ENCODE results near the gene VWA3A. TPM values are rescaled to one million over a fixed set of nuclear protein-coding genes. Genes with fewer than 3 reads are reported as not detected.

VWA3A gene
- total and polyA plus RNA-seq, 2 of the 4 experiments (the other 2 are of a cell fraction), result not detected

DNA sequence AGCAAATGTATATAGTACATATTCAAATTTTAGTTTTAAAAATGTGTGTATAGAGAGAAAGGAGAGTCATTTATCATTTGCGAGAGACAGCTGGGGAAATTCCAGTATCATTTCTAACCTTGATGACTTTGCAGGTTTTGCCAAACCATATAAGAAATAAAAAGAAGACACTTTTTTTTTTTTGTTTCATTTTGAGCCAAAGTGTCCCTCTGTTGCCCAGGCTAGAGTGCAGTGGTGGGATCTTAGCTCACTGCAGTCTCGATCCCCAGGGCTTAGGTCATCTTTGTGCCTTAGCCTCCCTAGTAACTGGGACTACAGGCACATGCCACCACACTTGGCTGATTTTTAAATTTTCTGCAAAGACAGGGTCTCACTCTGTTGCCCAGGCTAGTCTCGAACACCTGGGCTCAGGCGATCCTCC, 38.4 kb upstream of the VWA3A start:
- no peak for DNase-seq
- no TSS peak for BruUV-seq (replicated peaks)
- intact Hi-C loops (cut with micrococcal nuclease) (no loop called here), in situ Hi-C loops (cut with MboI; ENCODE audit: low sequenced_read_pairs) (no loop called here), dilution Hi-C loops (cut with HindIII; ENCODE audit: low sequenced_read_pairs, unreplicated experiment) (no loop called here)
- POLR2A ChIA-PET (ENCODE audit: unreplicated experiment), result no interaction called here
- no peak overlapping the region for H4K8ac ChIP-seq (ENCODE audit: low read depth in 2 of 2, low read length in 2 of 2)
- no peak overlapping the region for H2BK5ac ChIP-seq (ENCODE audit: low read depth, low read length, poor library complexity, severe bottlenecking)
- H3K9ac ChIP-seq (ENCODE audit: low read depth, low read length), result no peak overlapping the region
- no peaks in the 10 kb centered on the region for H3K4me1 ChIP-seq (ENCODE audit: control insufficient read depth, insufficient read depth, low read length)
- H2AFZ ChIP-seq (replicated peaks; ENCODE audit: low read length, poor library complexity), result no peak overlapping the region
- H3K23ac ChIP-seq (ENCODE audit: low read depth, low read length), result no peak overlapping the region
- no peaks in the 10 kb centered on the region for H3K27me3 ChIP-seq (ENCODE audit: control insufficient read depth, insufficient read depth, low read length)
- no peak overlapping the region for H2AK5ac ChIP-seq (ENCODE audit: low read depth, low read length)
- H3K4me3 ChIP-seq (ENCODE audit: insufficient read depth, low read depth, low read length), result no peak overlapping the region
- no peak for ATAC-seq (ENCODE audit: low read depth)
- H2BK20ac ChIP-seq (ENCODE audit: low read depth, low read length), result no peak overlapping the region
- peaks cover 1% of the 10 kb centered on the region; the same call in 1 of the 2 replicates for H3K36me3 ChIP-seq (ENCODE audit: control insufficient read depth, insufficient read depth, low read length)
- no peak overlapping the region for H3K27ac ChIP-seq (ENCODE audit: insufficient read depth, low read length)
- no peak overlapping the region for H3K18ac ChIP-seq (ENCODE audit: low read depth, low read length)
- H3K4ac ChIP-seq (ENCODE audit: low read depth, low read length), result no peak overlapping the region
- H3K79me1 ChIP-seq (ENCODE audit: low read depth in 1 of 2, low read length in 2 of 2), result peaks cover 32 to 66% of the 10 kb centered on the region in 2 experiments
- no peaks in the 10 kb centered on the region for H3K9me3 ChIP-seq (ENCODE audit: control insufficient read depth, insufficient read depth, low read length)
- H4K20me1 ChIP-seq (ENCODE audit: insufficient read depth, low read length), result peaks cover 5% of the 10 kb centered on the region; the same call in 1 of the 2 replicates
- TF ChIP-seq RFX5 (IDR thresholded peaks at IDR 0.05; ENCODE audit: low read depth, low read length), result no peak
- TF ChIP-seq MAFK (IDR thresholded peaks at IDR 0.05; ENCODE audit: low read depth, low read length), result no peak
- no peak for TF ChIP-seq MAZ (IDR thresholded peaks at IDR 0.05; ENCODE audit: borderline replicate concordance, low read depth, low read length)
- TF ChIP-seq CHD1 (IDR thresholded peaks at IDR 0.05; ENCODE audit: low read depth, low read length), result no peak
- no peak for TF ChIP-seq NFE2L2 (IDR thresholded peaks at IDR 0.05; ENCODE audit: low read depth, low read length)
- TF ChIP-seq, protein P1, sequence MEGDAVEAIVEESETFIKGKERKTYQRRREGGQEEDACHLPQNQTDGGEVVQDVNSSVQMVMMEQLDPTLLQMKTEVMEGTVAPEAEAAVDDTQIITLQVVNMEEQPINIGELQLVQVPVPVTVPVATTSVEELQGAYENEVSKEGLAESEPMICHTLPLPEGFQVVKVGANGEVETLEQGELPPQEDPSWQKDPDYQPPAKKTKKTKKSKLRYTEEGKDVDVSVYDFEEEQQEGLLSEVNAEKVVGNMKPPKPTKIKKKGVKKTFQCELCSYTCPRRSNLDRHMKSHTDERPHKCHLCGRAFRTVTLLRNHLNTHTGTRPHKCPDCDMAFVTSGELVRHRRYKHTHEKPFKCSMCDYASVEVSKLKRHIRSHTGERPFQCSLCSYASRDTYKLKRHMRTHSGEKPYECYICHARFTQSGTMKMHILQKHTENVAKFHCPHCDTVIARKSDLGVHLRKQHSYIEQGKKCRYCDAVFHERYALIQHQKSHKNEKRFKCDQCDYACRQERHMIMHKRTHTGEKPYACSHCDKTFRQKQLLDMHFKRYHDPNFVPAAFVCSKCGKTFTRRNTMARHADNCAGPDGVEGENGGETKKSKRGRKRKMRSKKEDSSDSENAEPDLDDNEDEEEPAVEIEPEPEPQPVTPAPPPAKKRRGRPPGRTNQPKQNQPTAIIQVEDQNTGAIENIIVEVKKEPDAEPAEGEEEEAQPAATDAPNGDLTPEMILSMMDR (conservative IDR thresholded peaks at IDR 0.05; ENCODE audit: low read depth, low read length), result no peak
- TF ChIP-seq RAD21 (IDR thresholded peaks at IDR 0.05; ENCODE audit: low read length), result no peak
- TF ChIP-seq CEBPB (IDR thresholded peaks at IDR 0.05; ENCODE audit: low read depth, low read length), result no peak
- no peak for TF ChIP-seq ELK1 (IDR thresholded peaks at IDR 0.05; ENCODE audit: borderline replicate concordance, low read depth, low read length)
- no peak for TF ChIP-seq SMC3 (IDR thresholded peaks at IDR 0.05; ENCODE audit: low read depth, low read length)
- TF ChIP-seq, protein P2, sequence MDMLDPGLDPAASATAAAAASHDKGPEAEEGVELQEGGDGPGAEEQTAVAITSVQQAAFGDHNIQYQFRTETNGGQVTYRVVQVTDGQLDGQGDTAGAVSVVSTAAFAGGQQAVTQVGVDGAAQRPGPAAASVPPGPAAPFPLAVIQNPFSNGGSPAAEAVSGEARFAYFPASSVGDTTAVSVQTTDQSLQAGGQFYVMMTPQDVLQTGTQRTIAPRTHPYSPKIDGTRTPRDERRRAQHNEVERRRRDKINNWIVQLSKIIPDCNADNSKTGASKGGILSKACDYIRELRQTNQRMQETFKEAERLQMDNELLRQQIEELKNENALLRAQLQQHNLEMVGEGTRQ (IDR thresholded peaks at IDR 0.05; ENCODE audit: low read depth, low read length), result no peak
- no peak for TF ChIP-seq RCOR1 (IDR thresholded peaks at IDR 0.05; ENCODE audit: insufficient replicate concordance, low read length)
- no CpG with 5 or more reads among the region's 4 CpGs for WGBS, 2 experiments (ENCODE audit: extremely low coverage in 2 of 2, insufficient read length in 1 of 2)
- no peak overlapping the region for H4K5ac ChIP-seq (ENCODE audit: low read depth, low read length)
- H3K9me1 ChIP-seq (ENCODE audit: insufficient read depth, low read length), result peaks cover 4% of the 10 kb centered on the region
- H2BK120ac ChIP-seq (ENCODE audit: low read depth, low read length), result no peak overlapping the region
- no peak overlapping the region for H3K14ac ChIP-seq (replicated peaks; ENCODE audit: low read depth, low read length)
- H3K4me2 ChIP-seq (ENCODE audit: low read depth, low read length), result no peak overlapping the region
- no peak overlapping the region for H2BK15ac ChIP-seq (ENCODE audit: low read depth, low read length)
- no peak overlapping the region for H3K56ac ChIP-seq (ENCODE audit: extremely low read depth, insufficient read depth, low read length)
- H2AK9ac ChIP-seq (replicated peaks; ENCODE audit: low read depth, low read length, poor library complexity), result no peak overlapping the region
- CTCF ChIA-PET, result no interaction called here
- H4K91ac ChIP-seq (ENCODE audit: insufficient read depth, low read depth, low read length), result no peak overlapping the region

All from IMR-90 (cell line).